Skeletal muscle tissue (tissue), 4 donors: ENCODE results near the gene CDH8. TPM values are rescaled to one million over a fixed set of nuclear protein-coding genes. Genes with fewer than 3 reads are reported as not detected.

ENCODE experiments used
- H3K27ac ChIP-seq: one replicate; pipeline ENCODE4 v1.7.0; 2013; ENCODE audit warnings: mild to moderate bottlenecking, low read depth, low read length, inconsistent platforms
- H3K27me3 ChIP-seq, 3 donors: one replicate each; pipeline ENCODE4 v1.7.0; 2013; ENCODE audit warnings: low read length in 3 of 3; ENCODE audit not compliant: control insufficient read depth in 3 of 3, insufficient read depth in 3 of 3
- H3K36me3 ChIP-seq, 3 donors: one replicate each; pipeline ENCODE4 v1.7.0; 2013; ENCODE audit warnings: low read length in 3 of 3; ENCODE audit not compliant: control insufficient read depth in 3 of 3, insufficient read depth in 3 of 3
- H3K4me1 ChIP-seq, 3 donors: one replicate each; pipeline ENCODE4 v1.7.0; 2013; ENCODE audit warnings: low read length in 3 of 3, mild to moderate bottlenecking in 3 of 3; ENCODE audit not compliant: control insufficient read depth in 3 of 3, insufficient read depth in 3 of 3
- H3K4me3 ChIP-seq, 3 donors: one replicate each; pipeline ENCODE4 v1.7.0; 2013; ENCODE audit warnings: low read length in 3 of 3
- H3K9ac ChIP-seq, 3 donors: one replicate each; pipeline ENCODE4 v1.7.0; 2013; ENCODE audit warnings: low read length in 3 of 3, mild to moderate bottlenecking in 3 of 3, moderate library complexity in 2 of 3, low read depth in 1 of 3
- H3K9me3 ChIP-seq, 3 donors: one replicate each; pipeline ENCODE4 v1.7.0; 2013; ENCODE audit warnings: low read length in 3 of 3; ENCODE audit not compliant: control insufficient read depth in 3 of 3
- total RNA-seq: library from RNA; depleted of rRNA; stranded (reverse); fragments of >200 nt; gene quantifications from one replicate; pipeline ENCODE4 v1.2.3, GENCODE V29; 2014
- donor health status: Osteomylitis.

The CDH8 gene
- total RNA-seq, 1 donor from 2014 or later, result 1.0 TPM

- H3K9me3 ChIP-seq, result no peaks in the 10 kb centered on the region
- H3K36me3 ChIP-seq, result no peaks in the 10 kb centered on the region
- H3K4me3 ChIP-seq, result no peak overlapping the region
- H3K9ac ChIP-seq, result no peak overlapping the region
- no peak overlapping the region for H3K27ac ChIP-seq
- H3K27me3 ChIP-seq, result no peaks in the 10 kb centered on the region
- H3K4me1 ChIP-seq, result no peaks in the 10 kb centered on the region
Observed at GRCh38 chr16:61998460-61998859, 37.8 kb downstream of the CDH8 start.

DNA sequence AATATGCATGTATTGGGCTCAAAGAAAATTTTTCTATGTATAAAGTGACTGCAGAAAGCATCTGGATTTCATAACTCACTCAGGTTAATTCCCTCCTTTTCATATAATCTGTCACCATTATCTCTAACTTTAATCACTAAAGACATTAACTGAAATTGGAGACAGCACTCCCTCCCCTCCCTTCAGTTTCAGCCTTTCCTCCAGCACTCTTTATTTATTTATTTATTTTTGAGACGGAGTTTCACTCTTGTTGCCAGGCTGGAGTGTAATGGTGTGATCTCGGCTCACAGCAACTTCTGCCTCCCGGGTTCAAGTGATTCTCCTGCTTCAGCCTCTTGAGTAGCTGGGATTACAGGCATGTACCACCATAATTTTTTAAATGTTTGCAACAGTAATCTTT is 43.1 kb downstream of the CDH8 start:
- Histone ChIP-seq H3K27me3 (no peaks in the 10 kb centered on the region), H3K4me1 (no peaks in the 10 kb centered on the region), H3K36me3 (no peaks in the 10 kb centered on the region), H3K4me3 (no peak overlapping the region), H3K9me3 (no peaks in the 10 kb centered on the region), H3K27ac (no peak overlapping the region), H3K9ac (no peak overlapping the region)

DNA sequence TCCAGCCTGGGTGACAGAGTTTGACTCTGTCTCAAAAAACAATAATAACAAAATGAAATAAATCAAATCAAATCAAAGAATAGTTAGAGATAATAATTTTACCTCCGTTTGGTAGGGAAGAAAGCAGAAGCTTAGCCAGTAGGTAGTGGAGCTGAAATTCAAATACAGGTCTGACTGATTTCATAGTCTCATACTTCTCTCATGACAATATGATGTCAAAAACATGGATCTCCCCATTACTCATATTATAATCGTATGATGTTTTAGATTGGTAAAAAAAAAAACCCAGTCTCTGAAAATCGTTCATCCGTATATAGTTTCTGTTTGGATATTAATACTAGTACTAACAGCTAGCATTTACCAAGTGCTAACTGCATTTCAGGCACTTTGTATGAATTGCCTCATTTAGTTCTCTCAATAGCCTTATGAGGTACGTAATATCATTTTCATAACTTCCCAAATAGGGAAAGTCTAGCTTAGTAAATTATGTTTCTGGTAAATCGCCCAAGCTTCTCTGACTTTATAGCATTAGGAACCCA is 48.7 kb downstream of the CDH8 start:
- Histone ChIP-seq H3K27me3 (no peaks in the 10 kb centered on the region), H3K9me3 (no peaks in the 10 kb centered on the region), H3K4me1 (no peaks in the 10 kb centered on the region), H3K4me3 (no peak overlapping the region), H3K27ac (no peak overlapping the region), H3K36me3 (no peaks in the 10 kb centered on the region), H3K9ac (no peak overlapping the region)

- no peak overlapping the region for H3K4me3 ChIP-seq
- H3K27me3 ChIP-seq, result no peaks in the 10 kb centered on the region
- no peak overlapping the region for H3K27ac ChIP-seq
- H3K9me3 ChIP-seq, result no peaks in the 10 kb centered on the region
- no peaks in the 10 kb centered on the region for H3K36me3 ChIP-seq
- no peak overlapping the region for H3K9ac ChIP-seq
- H3K4me1 ChIP-seq, result no peaks in the 10 kb centered on the region
Observed at GRCh38 chr16:61969077-61969382, 67.2 kb downstream of the CDH8 start.

GRCh38 chr16:61968242-61969076 is 67.8 kb downstream of the CDH8 start:
- no peaks in the 10 kb centered on the region for H3K36me3 ChIP-seq
- no peaks in the 10 kb centered on the region for H3K27me3 ChIP-seq
- H3K9ac ChIP-seq, result no peak overlapping the region
- no peak overlapping the region for H3K4me3 ChIP-seq
- H3K4me1 ChIP-seq, result no peaks in the 10 kb centered on the region
- no peak overlapping the region for H3K27ac ChIP-seq
- H3K9me3 ChIP-seq, result no peaks in the 10 kb centered on the region

DNA sequence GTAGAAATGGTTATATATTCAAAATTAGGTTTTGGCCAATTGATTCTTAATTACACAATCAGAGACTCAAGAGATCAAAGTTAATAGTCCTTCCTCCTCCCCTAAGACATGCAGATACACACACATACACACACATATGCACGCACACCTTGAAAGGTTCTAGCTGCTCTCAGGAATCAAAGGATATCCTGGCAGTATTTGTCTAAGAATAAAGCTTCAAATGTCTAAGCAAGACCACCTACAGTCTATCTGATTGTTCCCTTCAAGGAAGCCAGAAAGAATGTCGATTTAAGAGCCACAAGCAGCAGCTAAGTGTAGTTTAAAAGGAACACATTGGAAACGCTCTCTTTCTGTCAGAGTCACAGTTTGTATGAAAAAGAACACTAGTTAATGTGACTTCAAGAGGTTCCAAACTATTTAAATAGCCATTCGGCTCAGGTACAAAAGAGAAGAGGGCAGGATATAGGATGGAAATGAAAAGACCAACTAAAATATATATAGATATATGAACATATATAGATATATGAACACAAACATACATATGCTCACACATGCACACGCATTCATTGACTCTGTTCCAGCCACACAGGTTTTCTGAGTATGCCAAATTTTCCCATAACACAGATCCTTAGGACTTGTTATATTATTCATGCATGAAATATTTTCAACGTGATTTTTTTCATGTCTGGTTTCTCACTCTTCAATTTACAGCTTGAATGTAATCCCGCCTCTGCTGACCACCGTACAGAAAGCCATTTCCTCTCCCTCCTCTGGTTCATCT is 79.0 kb downstream of the CDH8 start:
- Histone ChIP-seq H3K4me3 (no peak overlapping the region), H3K27me3 (no peaks in the 10 kb centered on the region), H3K9me3 (no peaks in the 10 kb centered on the region), H3K27ac (no peak overlapping the region), H3K4me1 (no peaks in the 10 kb centered on the region), H3K9ac (no peak overlapping the region), H3K36me3 (no peaks in the 10 kb centered on the region)

DNA sequence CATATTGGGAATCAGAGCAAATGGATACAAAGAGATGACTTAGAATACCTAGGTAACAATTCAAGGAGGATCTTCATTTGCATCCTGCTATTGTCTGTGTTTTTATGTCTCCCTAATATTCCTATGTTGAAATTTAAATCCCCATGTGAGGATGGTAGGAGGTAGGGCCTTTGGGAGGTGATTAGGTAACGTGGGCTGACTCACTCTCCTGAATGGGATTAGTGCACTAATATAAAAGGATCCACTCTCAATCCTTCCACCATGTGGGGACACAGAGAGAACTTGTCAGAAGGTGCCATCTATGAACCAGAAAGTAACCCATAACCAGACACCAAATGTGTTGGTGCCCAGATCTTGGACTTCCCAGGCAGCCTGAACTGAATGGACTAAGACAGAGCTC is 83.4 kb downstream of the CDH8 start:
- no peaks in the 10 kb centered on the region for H3K27me3 ChIP-seq
- H3K9me3 ChIP-seq, result no peaks in the 10 kb centered on the region
- no peaks in the 10 kb centered on the region for H3K4me1 ChIP-seq
- no peak overlapping the region for H3K9ac ChIP-seq
- H3K36me3 ChIP-seq, result no peaks in the 10 kb centered on the region
- H3K27ac ChIP-seq, result no peak overlapping the region
- no peak overlapping the region for H3K4me3 ChIP-seq

- no peak overlapping the region for H3K9ac ChIP-seq
- H3K4me1 ChIP-seq, result no peaks in the 10 kb centered on the region
- no peak overlapping the region for H3K27ac ChIP-seq
- H3K9me3 ChIP-seq, result no peaks in the 10 kb centered on the region
- no peak overlapping the region for H3K4me3 ChIP-seq
- H3K27me3 ChIP-seq, result no peaks in the 10 kb centered on the region
- H3K36me3 ChIP-seq, result no peaks in the 10 kb centered on the region
Observed at GRCh38 chr16:61948414-61948813, 87.8 kb downstream of the CDH8 start.

DNA sequence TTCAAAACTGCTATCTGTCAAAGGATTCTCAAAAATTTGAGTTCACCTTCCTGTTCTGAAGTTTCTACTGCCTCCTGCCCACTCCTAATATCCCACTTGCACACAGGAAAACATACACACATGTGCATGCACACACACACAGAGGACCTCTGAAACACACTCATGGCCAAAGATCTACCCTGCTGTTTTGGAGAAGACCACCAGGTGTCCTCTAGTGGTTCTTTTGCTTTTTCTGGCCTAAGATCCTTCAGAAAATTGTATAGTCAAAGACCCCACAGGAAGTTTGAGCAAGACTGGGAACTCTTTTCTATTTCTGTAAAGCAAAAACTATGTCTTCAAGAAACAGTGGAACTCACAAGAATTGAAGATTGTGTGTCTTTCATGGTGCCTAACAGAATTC is 90.2 kb downstream of the CDH8 start:
- no peaks in the 10 kb centered on the region for H3K4me1 ChIP-seq
- no peak overlapping the region for H3K4me3 ChIP-seq
- H3K27ac ChIP-seq, result no peak overlapping the region
- H3K27me3 ChIP-seq, result no peaks in the 10 kb centered on the region
- no peaks in the 10 kb centered on the region for H3K9me3 ChIP-seq
- no peaks in the 10 kb centered on the region for H3K36me3 ChIP-seq
- no peak overlapping the region for H3K9ac ChIP-seq

GRCh38 chr16:61945511-61945910 is 90.7 kb downstream of the CDH8 start:
- H3K4me1 ChIP-seq, result no peaks in the 10 kb centered on the region
- no peak overlapping the region for H3K4me3 ChIP-seq
- no peak overlapping the region for H3K27ac ChIP-seq
- no peaks in the 10 kb centered on the region for H3K36me3 ChIP-seq
- no peak overlapping the region for H3K9ac ChIP-seq
- H3K9me3 ChIP-seq, result no peaks in the 10 kb centered on the region
- H3K27me3 ChIP-seq, result no peaks in the 10 kb centered on the region
